Epidermal melanocyte (primary cell): ENCODE data around the gene GANC.
"Not testable (repeated sequence)": the region's sequence is repeated elsewhere in the genome, so short reads cannot be mapped to it uniquely, and the experiment has no call there.

ENCODE experiments used
- DNase-seq: peaks from one replicate; pipeline ENCODE4 v3.0.0; 2011; ENCODE audit warnings: low spot score; ENCODE audit not compliant: insufficient read length

GANC gene, protein sequence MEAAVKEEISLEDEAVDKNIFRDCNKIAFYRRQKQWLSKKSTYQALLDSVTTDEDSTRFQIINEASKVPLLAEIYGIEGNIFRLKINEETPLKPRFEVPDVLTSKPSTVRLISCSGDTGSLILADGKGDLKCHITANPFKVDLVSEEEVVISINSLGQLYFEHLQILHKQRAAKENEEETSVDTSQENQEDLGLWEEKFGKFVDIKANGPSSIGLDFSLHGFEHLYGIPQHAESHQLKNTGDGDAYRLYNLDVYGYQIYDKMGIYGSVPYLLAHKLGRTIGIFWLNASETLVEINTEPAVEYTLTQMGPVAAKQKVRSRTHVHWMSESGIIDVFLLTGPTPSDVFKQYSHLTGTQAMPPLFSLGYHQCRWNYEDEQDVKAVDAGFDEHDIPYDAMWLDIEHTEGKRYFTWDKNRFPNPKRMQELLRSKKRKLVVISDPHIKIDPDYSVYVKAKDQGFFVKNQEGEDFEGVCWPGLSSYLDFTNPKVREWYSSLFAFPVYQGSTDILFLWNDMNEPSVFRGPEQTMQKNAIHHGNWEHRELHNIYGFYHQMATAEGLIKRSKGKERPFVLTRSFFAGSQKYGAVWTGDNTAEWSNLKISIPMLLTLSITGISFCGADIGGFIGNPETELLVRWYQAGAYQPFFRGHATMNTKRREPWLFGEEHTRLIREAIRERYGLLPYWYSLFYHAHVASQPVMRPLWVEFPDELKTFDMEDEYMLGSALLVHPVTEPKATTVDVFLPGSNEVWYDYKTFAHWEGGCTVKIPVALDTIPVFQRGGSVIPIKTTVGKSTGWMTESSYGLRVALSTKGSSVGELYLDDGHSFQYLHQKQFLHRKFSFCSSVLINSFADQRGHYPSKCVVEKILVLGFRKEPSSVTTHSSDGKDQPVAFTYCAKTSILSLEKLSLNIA (N-terminal part only)

DNA sequence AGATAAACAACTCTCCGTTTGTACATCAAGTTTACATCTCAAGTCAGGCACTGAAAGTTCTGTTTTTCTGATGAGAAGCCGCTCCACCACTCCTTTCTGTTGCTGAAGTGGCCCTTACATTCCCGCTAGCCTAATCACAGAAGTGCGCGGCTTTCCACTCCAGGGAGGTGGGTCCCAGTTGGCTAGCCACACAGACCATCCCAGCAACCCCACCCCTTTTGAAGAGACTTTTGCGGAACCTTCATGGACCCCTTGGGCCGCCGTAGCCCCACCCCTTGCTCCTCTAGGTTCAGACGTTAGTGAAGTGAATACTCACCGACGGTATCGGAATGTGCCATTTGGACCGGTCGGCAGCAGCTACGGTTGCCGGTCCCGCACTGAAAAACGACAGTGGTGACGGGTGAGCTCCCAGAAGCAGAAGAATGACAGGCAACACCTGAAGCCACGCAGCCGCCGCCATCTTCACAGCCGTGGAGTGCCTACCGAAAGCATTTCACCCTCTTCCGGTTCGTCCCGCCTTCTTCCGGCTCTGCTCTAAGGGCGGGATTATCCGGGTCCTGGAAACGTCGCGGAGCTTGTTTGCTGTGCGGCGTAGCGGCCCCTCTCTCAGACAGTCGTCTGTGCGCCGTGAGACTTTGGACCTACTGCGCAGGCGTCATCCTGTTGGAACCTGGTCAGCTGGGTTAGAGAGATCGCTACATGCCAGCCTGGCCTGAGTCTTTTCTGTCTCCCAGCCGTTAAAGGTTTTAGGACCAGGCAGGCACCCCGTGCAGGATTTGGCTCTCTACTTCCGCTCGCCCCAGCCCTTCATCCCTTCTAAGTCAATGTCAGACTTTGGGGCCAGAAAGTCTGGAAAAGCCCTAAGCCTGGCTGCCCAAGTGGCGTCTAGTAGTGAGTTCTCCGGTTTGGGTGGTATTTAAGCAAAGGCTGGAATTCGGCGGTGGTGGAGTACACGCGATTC is at the start of gene GANC, which contains the start of gene TMEM87A:
Gene GANC (plus strand): TSS at position 263 of the 961 bp plus-strand sequence. CDS start 1,281 bp downstream, outside the sequence.
Gene TMEM87A (minus strand): TSS at position 495 of the 961 bp plus-strand sequence. CDS start 35 bp downstream, at position 460.
- DNase-seq, result peak; percentile 91

DNA sequence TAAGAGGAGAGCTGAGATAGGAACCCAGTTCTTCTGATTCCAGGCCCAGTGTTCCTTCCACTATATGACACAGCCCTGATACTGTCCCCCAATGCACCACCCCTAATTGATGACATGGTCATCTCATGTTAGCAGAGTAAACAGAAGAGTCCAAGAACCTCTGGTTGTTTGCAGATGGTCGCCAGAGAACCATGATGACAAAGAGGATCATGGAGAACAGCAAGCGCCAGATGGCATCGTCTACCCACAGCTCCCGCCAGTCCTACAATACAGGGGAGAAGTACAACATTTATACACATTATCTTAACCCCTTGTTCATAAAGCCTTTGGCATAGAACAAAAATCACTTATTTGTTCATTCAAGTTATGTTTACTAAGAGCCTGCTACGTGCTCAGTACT is 46.4 kb upstream of the GANC start:
- DNase-seq, result no peak

DNA sequence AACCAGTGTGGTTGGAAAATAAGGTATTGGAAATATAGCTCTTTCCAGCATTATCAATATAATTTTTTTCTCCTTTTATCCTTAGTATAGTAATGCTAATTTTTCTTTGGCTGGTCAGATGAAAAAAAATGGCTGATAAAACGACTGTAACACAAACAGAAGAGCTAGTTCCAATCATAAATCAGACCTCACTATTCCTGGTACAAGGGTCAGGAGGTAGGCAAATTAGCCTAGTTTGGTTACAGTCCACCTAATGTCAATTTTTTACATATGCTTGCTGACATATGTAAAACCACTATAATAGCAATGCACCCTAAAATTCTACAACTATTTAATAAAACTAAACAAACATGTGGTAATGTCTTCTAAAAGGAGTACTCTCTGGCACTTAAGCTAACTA is 45.0 kb upstream of the GANC start:
- DNase-seq, result no peak

DNA sequence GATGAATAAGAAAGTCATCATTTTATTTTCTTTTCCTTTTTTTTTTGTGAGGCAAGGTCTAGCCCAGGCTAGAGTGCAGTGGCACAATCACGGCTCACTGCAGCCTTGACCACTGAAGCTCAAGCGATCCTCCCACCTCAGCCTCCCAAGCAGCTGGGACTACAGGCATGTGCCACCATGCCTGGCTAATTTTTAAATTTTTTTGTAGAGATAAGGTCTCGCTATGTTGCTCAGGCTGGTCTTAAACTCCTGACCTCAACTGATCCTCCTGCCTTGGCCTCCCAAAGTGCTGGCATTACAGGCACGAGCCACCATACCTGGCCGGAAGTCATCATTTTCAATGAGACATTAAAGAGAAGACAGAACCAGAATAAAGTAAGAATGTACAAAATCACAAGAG is 44.0 kb upstream of the GANC start:
- DNase-seq, result not testable (repeated sequence)

DNA sequence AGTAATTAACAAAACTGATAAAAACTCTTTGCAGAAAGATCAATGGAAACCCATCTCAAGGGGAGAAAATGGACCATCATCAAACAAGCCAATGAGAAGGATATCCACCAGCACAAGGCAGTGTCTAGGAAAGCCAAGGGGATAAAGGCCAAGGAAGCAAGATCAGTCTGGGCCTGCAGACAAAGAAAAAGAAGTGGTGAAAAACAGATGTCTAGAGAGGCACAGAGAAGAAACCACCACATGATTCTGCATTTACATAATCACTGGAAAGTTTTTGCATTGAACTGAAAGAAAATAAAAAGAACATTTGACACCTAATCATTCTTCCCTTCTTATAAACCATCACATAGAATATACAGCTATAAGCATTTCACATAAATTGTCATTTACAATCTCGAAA is 41.9 kb upstream of the GANC start:
- no peak for DNase-seq

DNA sequence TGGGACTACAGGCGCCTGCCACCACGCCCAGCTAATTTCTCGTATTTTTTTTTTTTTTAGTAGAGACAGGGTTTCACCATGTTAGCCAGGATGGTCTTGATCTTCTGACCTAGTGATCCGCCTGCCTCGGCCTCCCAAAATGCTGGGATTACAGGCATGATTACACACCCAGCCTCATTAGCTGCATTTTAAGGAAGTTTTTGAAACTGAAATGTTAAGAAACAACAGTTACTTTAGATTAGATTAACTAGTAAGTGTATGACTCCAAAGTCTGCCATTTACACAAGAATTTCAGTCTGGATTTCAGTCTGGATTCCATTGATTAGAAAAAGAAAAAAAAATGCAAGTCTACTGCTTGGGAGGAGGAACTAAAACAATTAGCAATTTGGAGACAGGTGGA is 40.4 kb upstream of the GANC start:
- no peak for DNase-seq

DNA sequence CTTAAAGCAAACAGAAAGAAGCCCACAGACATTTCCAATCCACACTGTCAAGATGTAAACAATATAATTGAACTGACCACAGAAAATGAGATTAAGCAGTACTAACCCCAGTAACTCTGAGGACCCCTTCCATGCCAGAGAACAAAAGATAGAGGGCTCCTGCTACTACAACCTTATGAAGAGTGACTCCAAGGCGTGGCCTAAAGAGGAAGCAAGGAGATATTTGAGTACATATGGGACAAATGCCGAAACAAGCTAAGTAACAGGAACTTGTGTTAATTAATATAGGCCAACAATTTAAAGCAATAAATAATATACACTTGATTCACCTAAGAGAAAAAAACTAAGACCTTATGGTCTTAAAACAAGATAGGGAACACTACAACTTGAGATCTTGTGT is 39.9 kb upstream of the GANC start:
- no peak for DNase-seq

DNA sequence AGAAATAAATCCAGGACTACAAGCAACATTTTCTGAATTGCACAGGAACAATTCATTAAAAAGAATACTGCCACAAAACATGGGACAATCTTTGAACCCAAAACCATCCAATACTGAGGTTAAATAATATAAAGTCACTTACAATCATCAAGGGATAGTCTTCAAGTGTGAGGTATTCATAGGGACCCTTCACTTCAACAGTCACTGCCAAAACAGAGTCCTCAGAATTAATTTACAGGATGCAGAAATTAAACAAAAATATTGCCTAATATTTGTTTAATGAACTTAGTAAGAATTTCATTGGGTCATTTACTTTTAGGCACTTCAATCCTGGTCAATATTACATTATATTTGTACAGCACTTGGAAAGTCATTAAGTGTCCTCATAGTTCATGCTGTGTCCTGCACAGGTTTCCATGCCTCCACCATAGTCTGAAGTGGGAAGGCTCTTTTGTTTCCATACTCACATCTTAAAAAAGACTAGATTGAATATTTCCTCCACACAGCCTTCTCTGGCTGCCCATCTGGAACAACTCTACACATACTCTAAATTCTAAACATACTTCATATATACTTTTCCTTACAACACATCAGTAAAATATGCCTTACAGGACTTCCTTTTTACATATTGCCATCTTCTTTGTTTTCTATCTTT is 33.3 kb upstream of the GANC start:
- DNase-seq, result no peak

DNA sequence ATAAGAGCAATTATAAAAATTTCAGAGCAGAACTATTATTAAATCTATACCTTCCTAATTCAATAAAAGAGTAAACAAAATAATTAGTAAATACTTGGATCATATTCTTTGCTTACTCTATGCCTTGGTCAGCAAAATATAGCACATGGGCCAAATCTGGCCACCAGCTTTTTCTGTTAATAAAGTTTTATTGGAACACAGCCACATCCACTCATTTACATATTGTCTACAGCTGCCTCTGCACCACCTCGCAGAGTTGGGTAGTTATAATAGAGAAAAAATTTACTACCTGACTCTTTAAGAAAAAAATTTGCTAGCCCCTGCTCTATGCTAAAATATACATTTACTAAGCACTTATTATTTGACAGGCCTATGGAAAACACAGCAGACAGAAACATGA is 32.2 kb upstream of the GANC start:
- DNase-seq, result no peak

DNA sequence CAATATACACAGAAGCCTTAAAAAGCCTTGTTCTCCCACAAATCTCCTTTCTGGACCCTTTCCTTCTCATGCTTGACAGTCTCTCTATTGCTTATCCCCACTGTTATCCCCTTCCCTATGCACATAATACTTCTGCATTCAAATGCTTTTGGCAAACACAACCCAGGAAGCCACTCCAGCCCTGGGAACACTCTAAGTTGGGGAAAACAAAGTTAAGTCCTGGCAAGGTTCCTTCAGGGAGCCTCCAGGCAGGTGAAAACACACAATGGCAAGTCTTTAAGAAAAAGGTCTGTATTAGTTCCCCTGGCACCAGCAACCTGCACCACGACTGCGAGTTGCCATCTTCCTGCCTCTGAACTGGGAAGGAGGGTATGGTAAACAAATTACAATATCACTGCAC is 19.7 kb upstream of the GANC start:
- DNase-seq, result no peak

DNA sequence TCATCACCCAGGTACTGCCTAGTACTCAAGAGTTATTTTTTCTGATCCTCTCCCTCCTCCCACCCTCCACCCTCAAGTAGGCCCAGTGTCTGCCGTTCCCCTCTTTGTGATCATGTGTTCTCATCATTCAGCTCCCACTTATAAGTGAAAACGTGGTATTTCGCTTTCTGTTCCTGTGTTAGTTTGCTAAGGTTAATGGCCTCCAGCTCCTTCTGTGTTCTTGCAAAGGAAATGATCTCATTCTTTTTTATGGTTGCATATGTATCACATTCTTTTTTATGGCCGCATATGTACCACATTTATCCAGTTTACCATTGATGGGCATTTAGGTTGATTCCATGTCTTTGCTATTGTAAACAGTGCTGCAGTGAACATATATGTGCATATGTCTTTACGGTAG is 8.2 kb upstream of the GANC start:
- DNase-seq, result no peak

DNA sequence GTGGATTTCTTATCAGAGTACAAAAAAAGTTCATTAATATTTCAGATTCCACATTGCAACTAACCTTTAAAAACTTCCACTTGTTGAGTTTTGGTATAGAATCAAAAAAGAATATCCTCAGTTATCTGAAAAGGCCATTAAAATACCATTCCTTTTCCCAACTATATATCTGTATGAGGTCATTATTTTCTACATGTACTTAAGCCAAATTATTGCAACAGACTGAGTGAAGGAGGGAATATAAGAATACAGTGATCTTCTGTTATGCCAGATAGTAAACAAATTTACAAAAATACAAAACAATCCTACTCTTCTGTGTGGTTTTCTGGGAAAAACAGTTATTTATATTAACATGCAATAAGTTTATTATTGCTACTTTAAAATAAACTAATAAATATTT is 5.7 kb upstream of the GANC start:
- DNase-seq, result no peak

DNA sequence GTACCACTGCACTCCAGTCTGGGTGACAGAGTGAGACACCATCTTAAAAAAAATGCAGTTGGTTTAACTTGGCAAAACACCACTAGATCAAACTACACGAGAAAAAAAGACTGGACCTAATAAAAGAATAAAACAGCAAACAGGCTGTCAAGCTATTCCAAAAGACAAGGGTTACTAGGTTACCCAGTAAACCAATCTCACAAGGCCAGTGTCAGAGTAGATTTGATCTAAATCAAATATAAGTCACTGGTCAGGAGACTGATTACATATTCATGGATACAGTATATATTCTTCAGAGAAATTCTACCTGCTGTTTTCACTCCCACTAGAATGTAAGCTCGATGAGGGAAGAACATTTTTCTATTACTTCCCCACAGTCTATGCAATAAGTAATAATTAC is 2.5 kb upstream of the GANC start:
- DNase-seq, result no peak

DNA sequence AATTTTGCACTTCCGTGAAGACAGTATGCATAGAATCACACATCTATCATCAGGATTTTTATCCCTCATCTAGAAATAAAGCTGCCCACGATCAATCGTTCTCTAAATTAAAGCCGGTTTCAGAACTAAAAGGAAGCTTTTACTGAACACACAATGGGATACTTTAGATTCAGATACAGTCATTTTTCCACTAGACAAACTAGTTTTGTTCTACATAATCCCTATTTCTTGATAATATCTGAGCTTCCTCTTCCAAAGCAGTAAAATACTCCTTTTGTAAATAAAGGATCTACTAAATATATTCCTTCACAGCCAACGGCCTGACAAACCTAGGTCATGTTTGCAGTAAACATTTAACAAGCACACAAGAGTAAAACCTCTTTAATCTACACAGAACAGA is 2.0 kb upstream of the GANC start:
- no peak for DNase-seq

DNA sequence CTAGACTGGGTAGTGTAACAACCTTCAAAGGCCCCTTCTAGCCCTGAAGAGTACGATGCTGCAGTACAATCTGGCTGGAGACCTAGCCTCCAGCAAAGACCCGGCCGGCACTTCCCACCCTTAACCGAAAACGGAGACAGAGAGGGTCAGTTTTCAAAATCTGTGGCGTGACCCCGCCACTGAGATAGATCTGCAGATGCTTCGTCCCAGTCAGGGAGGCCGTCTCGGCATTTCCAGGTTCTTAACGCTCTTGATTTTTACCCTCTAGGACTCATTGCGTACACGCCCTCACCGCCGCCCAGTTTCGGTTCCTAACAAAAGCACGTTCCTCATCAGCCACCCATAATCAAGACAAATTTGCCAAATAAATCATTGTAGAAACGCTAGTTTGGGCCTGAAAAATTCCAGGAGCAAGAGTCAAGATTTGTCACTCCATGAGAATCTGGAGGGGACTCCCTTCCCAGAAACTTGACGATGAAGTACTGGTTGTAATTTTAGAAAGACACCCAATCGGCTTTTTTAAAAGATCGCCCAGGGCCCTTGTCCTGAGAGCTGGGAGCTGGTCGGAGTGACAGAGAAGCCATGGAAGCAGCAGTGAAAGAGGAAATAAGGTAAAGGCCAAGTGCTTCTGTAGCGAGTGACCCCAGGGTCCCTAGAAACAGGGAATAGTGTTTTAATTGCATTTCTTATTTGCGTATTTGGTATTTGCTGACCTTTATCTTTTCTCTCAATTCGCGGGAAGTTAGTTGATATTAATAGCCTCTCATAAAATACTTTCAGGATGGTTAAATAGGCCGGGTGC is 1.1 kb downstream of the GANC start:
- DNase-seq, result no peak

DNA sequence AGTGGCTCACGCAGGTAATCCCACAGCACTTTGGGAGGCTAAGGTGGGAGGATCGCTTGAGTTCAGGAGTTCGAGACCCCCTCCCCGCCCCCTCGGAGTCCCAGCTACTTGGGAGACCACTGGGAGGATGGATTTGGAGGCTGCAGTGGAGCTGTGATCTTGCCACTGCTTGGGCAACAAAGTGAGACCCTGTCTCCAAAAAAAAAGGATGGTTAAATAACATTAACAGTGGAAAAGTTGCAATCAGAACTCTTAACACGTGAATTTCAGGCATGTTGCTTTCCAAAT is 1.6 kb downstream of the GANC start:
- DNase-seq, result no peak

DNA sequence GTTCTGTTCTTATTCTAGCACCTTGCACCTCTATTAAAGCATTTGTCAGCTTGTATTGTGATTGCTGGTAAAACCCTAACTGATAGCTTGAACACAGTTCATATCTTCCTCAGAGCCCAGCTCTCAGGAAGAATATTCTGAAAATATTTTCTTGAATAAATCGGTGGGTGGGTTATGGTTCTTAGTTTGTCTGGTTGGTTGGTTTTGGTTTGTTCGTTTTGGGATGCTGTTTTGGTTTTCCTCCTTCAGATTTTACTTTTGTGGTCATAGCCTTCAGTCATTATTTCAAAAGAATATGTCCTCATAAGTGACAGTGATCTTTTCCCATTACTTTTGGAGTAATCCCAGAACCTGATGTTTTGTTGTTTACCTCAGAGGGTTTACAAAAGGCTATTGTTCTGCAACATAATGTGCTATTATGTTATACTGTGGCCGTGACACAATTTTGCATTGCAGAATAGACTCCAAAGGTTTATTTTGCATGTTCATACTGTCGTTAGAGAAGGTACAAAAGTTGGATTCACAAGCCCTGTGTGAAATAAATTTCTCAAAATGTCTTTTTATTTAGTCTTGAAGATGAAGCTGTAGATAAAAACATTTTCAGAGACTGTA is 2.9 kb downstream of the GANC start:
- DNase-seq, result no peak

DNA sequence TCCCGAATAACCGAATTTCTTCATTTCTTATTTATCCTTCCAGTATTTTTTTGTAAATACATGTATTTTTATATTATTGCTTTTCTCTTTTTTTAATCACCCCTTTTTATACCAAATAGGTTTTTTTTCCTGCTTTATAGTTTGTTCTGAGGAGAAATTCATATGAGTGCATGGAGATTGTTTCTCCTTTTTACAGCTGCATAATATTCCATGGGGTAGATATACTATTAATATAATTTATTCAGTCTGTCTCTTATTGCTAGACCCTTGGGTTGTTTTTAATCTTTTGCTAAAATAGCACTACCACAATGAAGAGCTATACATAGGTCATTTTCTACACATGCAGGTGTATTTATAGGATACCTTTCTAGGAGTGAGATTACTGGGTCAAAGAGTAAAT is 3.8 kb downstream of the GANC start:
- no peak for DNase-seq

DNA sequence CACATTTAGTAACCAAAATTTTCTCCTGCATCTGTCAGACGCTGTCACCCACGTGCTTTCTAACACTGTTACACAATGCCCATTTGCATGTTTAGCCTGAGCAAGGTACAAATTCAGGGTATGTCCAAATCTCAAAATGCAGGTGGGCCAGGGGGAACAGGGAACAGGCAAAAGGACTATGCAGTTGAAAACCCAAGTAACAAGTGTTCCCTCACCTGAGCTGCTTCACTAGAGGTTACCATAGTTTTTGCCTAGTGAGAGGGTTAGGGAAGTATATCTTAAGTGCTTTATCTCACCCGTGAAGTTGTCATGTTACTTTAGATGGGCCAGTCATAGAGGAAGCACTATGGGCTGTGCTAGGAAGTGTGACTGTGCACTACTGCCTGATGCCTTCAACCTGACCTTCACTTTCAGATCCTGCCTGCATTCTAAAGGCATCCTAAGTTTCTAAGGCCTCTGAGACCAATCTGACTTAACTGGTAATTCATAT is 6.3 kb downstream of the GANC start:
- DNase-seq, result no peak

DNA sequence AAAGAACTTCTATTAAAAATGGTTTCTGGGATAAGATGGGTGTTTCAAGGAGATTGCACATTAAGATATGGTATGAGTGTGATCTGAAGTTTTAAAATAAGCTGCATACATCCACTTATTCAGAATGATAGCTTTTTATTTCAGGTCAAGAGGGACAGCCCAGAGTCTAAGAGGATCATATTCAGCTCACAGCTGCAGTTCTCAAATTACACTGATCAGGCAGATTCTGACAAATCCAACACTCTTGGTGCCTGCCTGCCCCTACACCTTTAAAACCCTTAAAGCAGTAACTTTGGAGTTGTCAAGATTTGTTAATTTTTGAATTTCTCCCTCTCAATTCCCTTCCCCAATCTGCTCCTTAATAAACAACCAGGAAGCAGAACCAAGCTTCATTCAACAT is 9.3 kb downstream of the GANC start:
- DNase-seq, result no peak
